NB4 (cell line): ENCODE data around the gene DNMBP.

Source experiments
- DNase-seq: peaks from one replicate; pipeline ENCODE4 v3.0.0; 2010; ENCODE audit warnings: low read depth
- H3K4me3 ChIP-seq: one replicate; pipeline ENCODE4 v1.5.1; 2011; ENCODE audit warnings: mild to moderate bottlenecking, low read depth, low read length, moderate library complexity
- MYC ChIP-seq: IDR thresholded peaks from 2 replicates; pipeline ENCODE4 v1.6.1; 2011; ENCODE audit warnings: low read depth, low read length
- POLR2A ChIP-seq: IDR thresholded peaks from 2 replicates; pipeline ENCODE4 v1.6.1; 2011; ENCODE audit warnings: mild to moderate bottlenecking; ENCODE audit not compliant: insufficient read length; ENCODE audit errors: extremely low read depth
- TF ChIP-seq, protein P1 (sequence below): IDR thresholded peaks from 2 replicates; pipeline ENCODE4 v1.6.1; 2011; ENCODE audit warnings: low read depth, low read length
- TF ChIP-seq, protein P2 (sequence below): IDR thresholded peaks from one replicate; pipeline ENCODE4 v1.5.1; 2012; ENCODE audit warnings: low read depth, low read length

The DNMBP gene, protein sequence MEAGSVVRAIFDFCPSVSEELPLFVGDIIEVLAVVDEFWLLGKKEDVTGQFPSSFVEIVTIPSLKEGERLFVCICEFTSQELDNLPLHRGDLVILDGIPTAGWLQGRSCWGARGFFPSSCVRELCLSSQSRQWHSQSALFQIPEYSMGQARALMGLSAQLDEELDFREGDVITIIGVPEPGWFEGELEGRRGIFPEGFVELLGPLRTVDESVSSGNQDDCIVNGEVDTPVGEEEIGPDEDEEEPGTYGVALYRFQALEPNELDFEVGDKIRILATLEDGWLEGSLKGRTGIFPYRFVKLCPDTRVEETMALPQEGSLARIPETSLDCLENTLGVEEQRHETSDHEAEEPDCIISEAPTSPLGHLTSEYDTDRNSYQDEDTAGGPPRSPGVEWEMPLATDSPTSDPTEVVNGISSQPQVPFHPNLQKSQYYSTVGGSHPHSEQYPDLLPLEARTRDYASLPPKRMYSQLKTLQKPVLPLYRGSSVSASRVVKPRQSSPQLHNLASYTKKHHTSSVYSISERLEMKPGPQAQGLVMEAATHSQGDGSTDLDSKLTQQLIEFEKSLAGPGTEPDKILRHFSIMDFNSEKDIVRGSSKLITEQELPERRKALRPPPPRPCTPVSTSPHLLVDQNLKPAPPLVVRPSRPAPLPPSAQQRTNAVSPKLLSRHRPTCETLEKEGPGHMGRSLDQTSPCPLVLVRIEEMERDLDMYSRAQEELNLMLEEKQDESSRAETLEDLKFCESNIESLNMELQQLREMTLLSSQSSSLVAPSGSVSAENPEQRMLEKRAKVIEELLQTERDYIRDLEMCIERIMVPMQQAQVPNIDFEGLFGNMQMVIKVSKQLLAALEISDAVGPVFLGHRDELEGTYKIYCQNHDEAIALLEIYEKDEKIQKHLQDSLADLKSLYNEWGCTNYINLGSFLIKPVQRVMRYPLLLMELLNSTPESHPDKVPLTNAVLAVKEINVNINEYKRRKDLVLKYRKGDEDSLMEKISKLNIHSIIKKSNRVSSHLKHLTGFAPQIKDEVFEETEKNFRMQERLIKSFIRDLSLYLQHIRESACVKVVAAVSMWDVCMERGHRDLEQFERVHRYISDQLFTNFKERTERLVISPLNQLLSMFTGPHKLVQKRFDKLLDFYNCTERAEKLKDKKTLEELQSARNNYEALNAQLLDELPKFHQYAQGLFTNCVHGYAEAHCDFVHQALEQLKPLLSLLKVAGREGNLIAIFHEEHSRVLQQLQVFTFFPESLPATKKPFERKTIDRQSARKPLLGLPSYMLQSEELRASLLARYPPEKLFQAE (N-terminal part only)

DNA sequence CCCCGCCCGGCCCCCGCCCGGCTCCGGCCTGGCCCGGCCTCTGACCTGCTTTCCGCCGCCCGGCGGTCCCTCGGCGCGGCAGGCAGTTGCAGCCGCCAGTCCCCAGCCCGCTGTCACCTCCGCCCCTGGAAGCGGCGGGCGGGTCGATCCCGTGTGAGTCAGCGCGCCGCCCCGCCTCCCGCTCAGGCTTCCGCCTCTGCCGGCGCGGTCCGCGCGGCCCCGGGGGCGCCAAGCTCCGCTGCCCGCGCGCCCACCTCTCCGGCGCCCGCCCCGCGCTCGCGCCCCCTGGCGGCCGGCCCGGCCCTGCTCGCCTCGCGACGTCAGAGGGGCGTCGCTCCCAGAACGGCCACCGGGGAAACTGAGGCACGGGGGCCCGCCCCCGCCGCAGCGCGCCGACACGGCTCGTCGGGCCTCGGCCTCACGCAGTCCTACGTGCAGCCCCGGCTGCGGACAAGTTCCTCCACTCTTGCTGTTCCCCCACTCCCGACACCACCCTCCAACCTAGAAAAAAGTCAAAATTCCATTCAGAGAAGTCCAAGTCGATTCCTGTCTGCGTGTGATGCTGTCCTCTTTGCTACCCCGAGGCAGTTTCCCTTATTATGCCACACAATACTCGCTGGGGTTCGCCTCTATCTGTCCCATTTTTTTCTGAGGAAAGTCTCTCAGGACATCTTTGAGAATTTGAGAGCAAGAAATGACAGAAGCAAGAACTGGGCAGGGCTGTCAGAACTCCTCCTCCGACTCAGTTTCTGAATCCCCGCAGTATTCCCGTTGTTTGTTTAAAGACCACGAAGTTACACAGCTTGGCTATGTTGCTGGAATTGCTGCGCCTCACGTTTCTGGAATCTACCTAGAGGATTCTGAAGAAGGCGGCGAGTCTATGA is at the start of gene DNMBP:
Gene DNMBP (minus strand): TSS at position 155 of the 884 bp plus-strand sequence. CDS start 37,823 bp downstream, outside the sequence.
- TF ChIP-seq POLR2A (peak; percentile 50), MYC (no peak)
- TF ChIP-seq, protein P1, sequence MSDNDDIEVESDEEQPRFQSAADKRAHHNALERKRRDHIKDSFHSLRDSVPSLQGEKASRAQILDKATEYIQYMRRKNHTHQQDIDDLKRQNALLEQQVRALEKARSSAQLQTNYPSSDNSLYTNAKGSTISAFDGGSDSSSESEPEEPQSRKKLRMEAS, result peak; percentile 16; the same call in 1 of the 2 replicates
- TF ChIP-seq, protein P2, sequence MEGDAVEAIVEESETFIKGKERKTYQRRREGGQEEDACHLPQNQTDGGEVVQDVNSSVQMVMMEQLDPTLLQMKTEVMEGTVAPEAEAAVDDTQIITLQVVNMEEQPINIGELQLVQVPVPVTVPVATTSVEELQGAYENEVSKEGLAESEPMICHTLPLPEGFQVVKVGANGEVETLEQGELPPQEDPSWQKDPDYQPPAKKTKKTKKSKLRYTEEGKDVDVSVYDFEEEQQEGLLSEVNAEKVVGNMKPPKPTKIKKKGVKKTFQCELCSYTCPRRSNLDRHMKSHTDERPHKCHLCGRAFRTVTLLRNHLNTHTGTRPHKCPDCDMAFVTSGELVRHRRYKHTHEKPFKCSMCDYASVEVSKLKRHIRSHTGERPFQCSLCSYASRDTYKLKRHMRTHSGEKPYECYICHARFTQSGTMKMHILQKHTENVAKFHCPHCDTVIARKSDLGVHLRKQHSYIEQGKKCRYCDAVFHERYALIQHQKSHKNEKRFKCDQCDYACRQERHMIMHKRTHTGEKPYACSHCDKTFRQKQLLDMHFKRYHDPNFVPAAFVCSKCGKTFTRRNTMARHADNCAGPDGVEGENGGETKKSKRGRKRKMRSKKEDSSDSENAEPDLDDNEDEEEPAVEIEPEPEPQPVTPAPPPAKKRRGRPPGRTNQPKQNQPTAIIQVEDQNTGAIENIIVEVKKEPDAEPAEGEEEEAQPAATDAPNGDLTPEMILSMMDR, result peak; percentile 13
- H3K4me3 ChIP-seq, result peak within 1 kb of the TSS; percentile 84
- DNase-seq, result peak; percentile 91

DNA sequence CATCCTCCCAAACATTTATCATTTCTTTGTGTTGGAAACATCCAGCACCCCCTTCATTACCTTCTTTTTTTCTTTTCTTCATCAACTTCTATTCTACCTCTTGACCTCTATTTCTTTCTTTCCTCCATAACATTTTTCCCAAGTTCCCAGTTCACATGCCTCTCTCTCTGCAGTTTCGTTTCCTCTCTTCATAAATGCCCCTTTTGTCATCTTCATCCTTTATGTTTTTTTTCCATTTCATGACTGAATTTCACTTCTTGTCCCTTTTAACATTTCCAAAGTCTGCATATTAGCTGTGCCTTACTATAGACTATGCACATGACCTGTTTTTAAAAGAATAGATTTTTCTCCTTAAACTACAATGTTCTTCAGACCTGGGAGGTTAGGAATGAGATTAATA is 48.2 kb upstream of the DNMBP start:
- H3K4me3 ChIP-seq, result no peak overlapping the region
- TF ChIP-seq MYC, result no peak
- DNase-seq, result no peak

DNA sequence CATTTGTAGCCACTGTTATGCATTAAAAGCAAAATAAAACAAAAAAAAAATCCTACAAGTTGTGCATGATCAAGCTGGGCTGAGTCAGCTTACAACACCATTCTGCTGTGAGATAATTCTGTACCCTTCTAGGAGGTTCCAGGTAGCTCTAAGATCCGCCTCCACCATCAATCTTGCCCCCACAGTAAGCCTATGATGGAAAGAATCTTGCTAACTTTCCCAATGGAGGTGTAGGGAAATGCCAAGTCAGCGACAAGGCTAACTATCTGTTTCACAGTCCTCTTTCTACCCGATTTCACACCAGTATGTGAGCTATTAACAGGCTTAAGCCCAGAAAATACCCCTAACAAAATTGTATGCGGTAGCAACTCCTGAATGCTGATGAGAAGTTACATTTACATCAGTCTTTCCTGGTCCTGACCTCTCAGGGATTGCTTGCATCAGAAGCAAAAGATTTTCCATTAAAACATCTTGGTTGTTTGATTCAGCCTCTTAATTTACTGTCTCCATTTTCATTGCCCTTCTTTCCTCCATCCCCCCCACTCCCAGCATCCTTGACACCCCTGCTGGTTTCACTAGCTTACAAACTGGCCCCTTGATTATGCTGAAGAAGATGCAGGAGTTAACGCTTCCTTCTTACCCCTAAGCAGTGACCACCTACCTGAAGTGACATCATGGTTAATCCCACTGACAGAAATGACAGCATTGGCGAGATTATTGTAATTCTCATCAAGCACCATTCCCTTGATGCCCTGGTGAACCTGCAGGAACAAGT is 44.1 kb upstream of the DNMBP start:
- no peak overlapping the region for H3K4me3 ChIP-seq
- no peak for TF ChIP-seq MYC
- TF ChIP-seq, protein P1, result no peak
- no peak for DNase-seq

DNA sequence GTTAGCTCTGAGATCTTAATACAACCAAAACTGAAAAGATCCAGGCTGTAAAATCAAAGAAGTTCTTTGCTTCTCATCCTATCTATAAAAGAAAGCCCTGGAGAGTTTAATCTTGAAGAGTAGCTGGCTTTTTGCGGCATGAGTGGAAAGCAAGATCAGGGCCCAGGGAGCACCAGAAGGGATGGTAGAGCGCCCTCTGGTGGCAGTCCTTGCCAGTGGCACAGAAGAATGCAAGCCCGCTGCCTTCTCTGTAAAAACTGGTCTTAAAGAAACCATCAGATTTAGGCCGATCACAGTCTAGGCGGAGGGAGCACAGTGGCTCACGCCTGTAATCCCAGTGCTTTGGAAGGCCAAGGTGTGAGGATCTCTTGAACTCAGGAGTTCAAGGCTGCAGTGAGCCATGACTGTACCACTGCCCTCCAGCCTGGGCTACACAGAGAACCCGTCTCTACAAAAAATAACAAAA is 36.3 kb upstream of the DNMBP start:
- DNase-seq, result peak; percentile 83
- H3K4me3 ChIP-seq, result no peak overlapping the region
- TF ChIP-seq, protein P2, result peak; percentile 98
- no peak for TF ChIP-seq POLR2A

DNA sequence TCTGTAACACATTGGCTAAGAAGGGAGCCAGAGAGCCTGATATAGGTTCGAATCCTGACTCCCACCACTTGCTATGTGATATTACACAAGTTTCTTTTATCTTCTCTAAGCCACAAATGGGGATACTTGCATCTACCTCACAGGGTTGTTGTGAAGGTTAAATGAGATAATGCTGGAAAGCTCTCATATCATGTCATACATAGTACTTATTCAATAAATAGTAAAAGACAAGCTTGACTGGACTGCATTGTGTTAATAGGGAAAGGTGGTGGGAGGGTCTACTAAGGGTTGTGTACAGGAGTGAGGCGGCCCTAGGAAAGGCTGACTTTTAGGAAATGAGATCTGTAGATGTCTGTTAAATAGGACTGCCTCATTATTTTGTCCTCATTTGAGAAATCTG is 35.8 kb upstream of the DNMBP start:
- DNase-seq, result no peak
- H3K4me3 ChIP-seq, result no peak overlapping the region
- no peak for TF ChIP-seq MYC
- TF ChIP-seq, protein P2, result no peak
- TF ChIP-seq POLR2A, result no peak
- TF ChIP-seq, protein P1, result no peak

DNA sequence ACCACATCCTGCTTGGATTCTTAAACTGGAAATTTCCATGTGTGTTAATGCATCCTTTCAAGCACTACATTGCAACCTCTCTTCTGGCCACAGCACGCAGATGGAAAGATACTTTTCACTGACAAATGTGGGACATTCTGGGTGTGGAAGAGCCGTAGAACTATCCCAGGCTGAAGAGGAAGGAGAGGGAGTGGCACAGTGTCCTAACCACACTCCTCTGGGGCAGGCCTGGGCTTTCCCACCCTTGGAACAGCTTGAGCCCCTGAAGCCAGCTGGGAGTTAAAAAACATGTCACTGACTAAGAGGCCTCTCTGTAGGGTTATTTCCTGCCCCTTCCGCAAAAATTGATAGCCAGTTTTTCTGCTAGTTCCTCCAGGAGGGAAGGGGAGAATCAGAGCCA is 34.0 kb upstream of the DNMBP start:
- peak; percentile 22 for DNase-seq
- TF ChIP-seq POLR2A, result no peak
- TF ChIP-seq, protein P2, result no peak
- TF ChIP-seq, protein P1, result no peak
- no peak for TF ChIP-seq MYC
- no peak overlapping the region for H3K4me3 ChIP-seq
